Transverse colon (tissue), 4 donors: ENCODE measurements around the gene CEACAM19. TPM values are rescaled to one million over a fixed set of nuclear protein-coding genes. Genes with fewer than 3 reads are reported as not detected.

Source experiments
- DNase-seq: peaks from one replicate; pipeline ENCODE4 v3.0.0-alpha.2; 2019
- H3K27ac ChIP-seq, 4 donors: fragments of 200-600 bp; sonication (generic); 2 replicates each; pipeline ENCODE4 v1.5.1; 2016 to 2018; ENCODE audit warnings: inconsistent platforms in 4 of 4
- H3K27me3 ChIP-seq: fragments of 200-600 bp; sonication (generic); 2 replicates; pipeline ENCODE4 v1.5.1; 2017; ENCODE audit warnings: inconsistent platforms
- H3K36me3 ChIP-seq, 4 donors: fragments of 200-600 bp; sonication (generic); 2 replicates each; pipeline ENCODE4 v1.5.1; 2017 to 2019; ENCODE audit warnings: inconsistent platforms in 4 of 4
- H3K4me1 ChIP-seq, 4 donors: fragments of 200-600 bp; sonication (generic); 2 replicates each; pipeline ENCODE4 v1.5.1; 2017 to 2020; ENCODE audit warnings: inconsistent platforms in 4 of 4
- H3K4me3 ChIP-seq, 4 donors: fragments of 200-600 bp; sonication (generic); 1 replicate in 1 of 4; 2 replicates in 3 of 4; pipeline versions ENCODE4 v1.5.1 to v1.6.1; 2017 to 2019; ENCODE audit warnings: inconsistent platforms in 4 of 4
- H3K9me3 ChIP-seq, 2 donors: fragments of 200-600 bp; sonication (generic); 2 replicates each; pipeline ENCODE4 v1.5.1; 2017 to 2019; ENCODE audit warnings: inconsistent platforms in 2 of 2
- EP300 ChIP-seq: sonication (generic); formaldehyde crosslinking; IDR thresholded peaks from one replicate; pipeline ENCODE4 v1.6.1; 2017; ENCODE audit warnings: antibody characterized with exemption, low read depth
- POLR2A ChIP-seq: fragments of 450-650 bp; IDR thresholded peaks from one replicate; pipeline ENCODE4 v1.6.1; 2016; ENCODE audit warnings: antibody characterized with exemption, mild to moderate bottlenecking, moderate library complexity
- POLR2AphosphoS5 ChIP-seq, 3 donors: sonication (generic); formaldehyde crosslinking; IDR thresholded peaks; one replicate each; pipeline ENCODE4 v1.6.1; 2016; ENCODE audit warnings: antibody characterized with exemption in 3 of 3
- WGBS, 2 donors: methylation state at CpG; one replicate each; pipeline ENCODE4 v1.1.5; 2018; ENCODE audit warnings: low coverage in 1 of 2; 5-methylcytosine and 5-hydroxymethylcytosine counted together
- in situ Hi-C, 4 donors: fragments of 200-750 bp; cut with MboI; loops; one replicate each; pipeline versions ENCODE4 v1.15.0 to v1.15.1; 2017; ENCODE audit warnings: low sequenced_read_pairs in 3 of 4, low pct_ligation_motif_present in 1 of 4, low pct_unique_long_range_greater_than_20kb in 1 of 4
- intact Hi-C: fragments of 100-400 bp; cut with DNase I; formaldehyde crosslinking; loops from one replicate; pipeline ENCODE4 v1.15.1; 2023; ENCODE audit warnings: low total_unique reads
- total RNA-seq, 4 donors: library from RNA; depleted of rRNA; stranded (reverse); fragments of >200 nt; gene quantifications; one replicate each; pipeline ENCODE4 v1.1.0, GENCODE V29; 2016
- TF ChIP-seq, protein P1 (sequence below), 5 experiments: fragments of 200-600 bp in 3 of 5; fragments of 450-650 bp in 2 of 5; sonication (generic) in 3 of 5; IDR thresholded peaks; 1 replicate in 2 of 5; 2 replicates in 3 of 5; pipeline ENCODE4 v1.5.1; 2016 to 2017; ENCODE audit warnings: antibody characterized with exemption in 5 of 5, inconsistent platforms in 3 of 5, mild to moderate bottlenecking in 2 of 5, moderate library complexity in 1 of 5

Gene CEACAM19
- total RNA-seq, 4 donors from 2014 or later: 3.8 to 19.1 (median 9.9) TPM

DNA sequence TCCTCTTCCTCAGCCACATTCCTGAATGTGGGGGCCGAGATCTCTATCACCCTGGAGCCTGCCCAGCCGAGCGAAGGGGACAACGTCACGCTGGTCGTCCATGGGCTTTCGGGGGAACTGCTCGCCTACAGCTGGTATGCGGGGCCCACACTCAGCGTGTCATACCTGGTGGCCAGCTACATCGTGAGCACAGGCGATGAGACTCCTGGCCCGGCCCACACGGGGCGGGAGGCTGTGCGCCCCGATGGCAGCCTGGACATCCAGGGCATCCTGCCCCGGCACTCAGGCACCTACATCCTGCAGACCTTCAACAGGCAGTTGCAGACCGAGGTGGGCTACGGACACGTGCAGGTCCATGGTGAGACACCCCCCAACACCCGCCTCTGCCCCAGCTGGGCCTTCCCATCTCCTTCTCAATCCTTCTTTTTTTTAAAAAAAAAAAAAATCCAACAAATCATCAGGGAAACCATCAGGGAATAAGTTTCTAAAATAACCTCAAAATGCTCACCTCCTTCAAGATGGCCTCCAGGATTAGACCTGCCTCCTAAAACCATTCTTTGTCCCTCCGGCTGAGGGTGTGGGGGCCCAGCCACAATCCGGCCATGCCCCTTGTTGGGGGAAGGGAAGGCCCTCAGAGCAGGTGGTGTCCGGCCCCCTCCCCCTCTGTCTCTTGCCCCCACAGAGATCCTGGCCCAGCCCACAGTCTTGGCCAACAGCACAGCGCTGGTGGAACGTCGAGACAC lies 32.2 kb downstream of the CEACAM19 start:
- intact Hi-C loops: no loop called here
- in situ Hi-C loops: no loop called here
- TF ChIP-seq, protein P1, sequence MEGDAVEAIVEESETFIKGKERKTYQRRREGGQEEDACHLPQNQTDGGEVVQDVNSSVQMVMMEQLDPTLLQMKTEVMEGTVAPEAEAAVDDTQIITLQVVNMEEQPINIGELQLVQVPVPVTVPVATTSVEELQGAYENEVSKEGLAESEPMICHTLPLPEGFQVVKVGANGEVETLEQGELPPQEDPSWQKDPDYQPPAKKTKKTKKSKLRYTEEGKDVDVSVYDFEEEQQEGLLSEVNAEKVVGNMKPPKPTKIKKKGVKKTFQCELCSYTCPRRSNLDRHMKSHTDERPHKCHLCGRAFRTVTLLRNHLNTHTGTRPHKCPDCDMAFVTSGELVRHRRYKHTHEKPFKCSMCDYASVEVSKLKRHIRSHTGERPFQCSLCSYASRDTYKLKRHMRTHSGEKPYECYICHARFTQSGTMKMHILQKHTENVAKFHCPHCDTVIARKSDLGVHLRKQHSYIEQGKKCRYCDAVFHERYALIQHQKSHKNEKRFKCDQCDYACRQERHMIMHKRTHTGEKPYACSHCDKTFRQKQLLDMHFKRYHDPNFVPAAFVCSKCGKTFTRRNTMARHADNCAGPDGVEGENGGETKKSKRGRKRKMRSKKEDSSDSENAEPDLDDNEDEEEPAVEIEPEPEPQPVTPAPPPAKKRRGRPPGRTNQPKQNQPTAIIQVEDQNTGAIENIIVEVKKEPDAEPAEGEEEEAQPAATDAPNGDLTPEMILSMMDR (IDR thresholded peaks at IDR 0.05): no peak
- TF ChIP-seq POLR2AphosphoS5 (IDR thresholded peaks at IDR 0.05) (no peak), EP300 (no peak), POLR2A (no peak)
- Histone ChIP-seq H3K27ac (no peak overlapping the region), H3K36me3 (no peaks in the 10 kb centered on the region), H3K4me3 (no peak overlapping the region), H3K27me3 (no peaks in the 10 kb centered on the region), H3K4me1 (peaks cover 0 to 20% (median 10%) of the 10 kb centered on the region in 4 donors), H3K9me3 (no peaks in the 10 kb centered on the region)
- WGBS, 2 donors: 83 to 93% methylated on average over 4 to 28 of the region's 28 CpGs
- no peak for DNase-seq

GRCh38 chr19:44704982-44705381 lies 33.7 kb downstream of the CEACAM19 start:
- TF ChIP-seq POLR2AphosphoS5 (IDR thresholded peaks at IDR 0.05) (no peak), EP300 (no peak), POLR2A (no peak)
- TF ChIP-seq, protein P1 (IDR thresholded peaks at IDR 0.05): no peak
- Histone ChIP-seq H3K36me3 (no peaks in the 10 kb centered on the region), H3K27me3 (no peaks in the 10 kb centered on the region), H3K27ac (no peak overlapping the region), H3K4me3 (no peak overlapping the region), H3K4me1 (peaks cover 0 to 8% (median 7%) of the 10 kb centered on the region in 4 donors), H3K9me3 (no peaks in the 10 kb centered on the region)
- in situ Hi-C loops (no loop called here), intact Hi-C loops (no loop called here)
- WGBS, 2 donors: 83 to 86% methylated on average over 1 of the region's 1 CpG
- no peak for DNase-seq

GRCh38 chr19:44705502-44706010 lies 34.3 kb downstream of the CEACAM19 start:
- Histone ChIP-seq H3K27me3 (no peaks in the 10 kb centered on the region), H3K27ac (no peak overlapping the region), H3K9me3 (no peaks in the 10 kb centered on the region), H3K4me1 (peaks cover 0 to 8% (median 6%) of the 10 kb centered on the region in 4 donors), H3K36me3 (no peaks in the 10 kb centered on the region), H3K4me3 (no peak overlapping the region)
- DNase-seq: no peak
- in situ Hi-C loops: no loop called here
- 90 to 92% methylated on average over 3 to 12 of the region's 12 CpGs for WGBS, 2 donors
- no peak for TF ChIP-seq POLR2AphosphoS5 (IDR thresholded peaks at IDR 0.05)
- TF ChIP-seq POLR2A: no peak
- TF ChIP-seq, protein P1 (IDR thresholded peaks at IDR 0.05): no peak
- no peak for TF ChIP-seq EP300
- intact Hi-C loops: no loop called here

- in situ Hi-C loops: no loop called here
- no peaks in the 10 kb centered on the region for H3K9me3 ChIP-seq
- H3K27ac ChIP-seq: no peak overlapping the region
- no peak for TF ChIP-seq POLR2AphosphoS5 (IDR thresholded peaks at IDR 0.05)
- TF ChIP-seq, protein P1 (IDR thresholded peaks at IDR 0.05): no peak
- TF ChIP-seq EP300: no peak
- no peak for TF ChIP-seq POLR2A
- H3K4me3 ChIP-seq: no peak overlapping the region
- no peaks in the 10 kb centered on the region for H3K27me3 ChIP-seq
- H3K36me3 ChIP-seq: no peaks in the 10 kb centered on the region
- WGBS, 2 donors: 76 to 100% methylated on average over 1 to 6 of the region's 6 CpGs
- no peaks in the 10 kb centered on the region for H3K4me1 ChIP-seq
- intact Hi-C loops: no loop called here
- no peak for DNase-seq
These were observed 35.4 kb downstream of the CEACAM19 start for GRCh38 chr19:44706506-44707236.
